Stimulated activated CD8-positive, alpha-beta memory T cell treated with anti-CD3 and anti-CD28 coated beads, Interleukin-12 subunit alpha, Interleukin-12 subunit beta, amount 100 ng/mL, for 24 hours (primary cell): ENCODE results near the gene VPS8.

Experiments
- DNase-seq: peaks from one replicate; pipeline ENCODE4 v3.0.0-alpha.2; 2020; ENCODE audit errors: extremely low read depth

VPS8 gene

DNA sequence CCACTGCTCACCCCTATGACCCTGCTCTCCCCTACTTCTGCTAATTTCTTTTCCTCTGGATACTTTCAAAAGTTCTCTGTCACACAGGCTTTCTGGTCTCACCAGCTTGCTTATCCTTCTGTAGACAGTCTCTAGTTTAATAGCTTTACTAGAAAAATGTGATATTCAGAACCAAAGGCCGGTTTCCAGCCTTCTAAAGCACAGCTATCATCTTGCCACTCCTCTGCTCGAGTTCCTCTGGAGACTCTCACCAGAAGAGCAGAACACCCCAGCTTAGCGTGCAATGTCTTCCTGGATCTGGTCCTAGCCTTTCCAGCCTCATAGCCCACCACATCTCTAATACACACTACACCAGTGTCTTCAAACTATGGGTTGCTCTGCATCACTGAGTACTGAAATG, 1.8 kb upstream of the VPS8 start:
- no peak for DNase-seq

DNA sequence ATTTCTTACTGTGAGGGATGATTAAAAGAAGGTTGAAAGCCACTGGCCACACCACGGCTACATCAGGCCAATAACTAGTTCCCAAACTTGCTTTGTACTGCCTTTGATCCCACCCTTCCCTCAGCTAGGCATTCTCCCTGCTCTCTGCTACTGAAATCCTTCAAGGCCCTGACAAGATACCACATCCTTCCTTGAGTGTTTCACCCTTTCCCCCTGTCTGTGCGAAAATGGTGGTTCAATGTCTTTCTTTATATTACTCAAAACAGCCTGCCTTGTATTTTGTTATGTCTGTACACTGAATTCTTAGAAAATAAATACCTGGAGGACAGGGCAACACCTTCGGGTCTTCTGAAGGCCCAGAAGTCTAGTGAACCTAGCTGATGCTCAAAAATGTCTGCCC, 932 bp upstream of the VPS8 start:
- no peak for DNase-seq

DNA sequence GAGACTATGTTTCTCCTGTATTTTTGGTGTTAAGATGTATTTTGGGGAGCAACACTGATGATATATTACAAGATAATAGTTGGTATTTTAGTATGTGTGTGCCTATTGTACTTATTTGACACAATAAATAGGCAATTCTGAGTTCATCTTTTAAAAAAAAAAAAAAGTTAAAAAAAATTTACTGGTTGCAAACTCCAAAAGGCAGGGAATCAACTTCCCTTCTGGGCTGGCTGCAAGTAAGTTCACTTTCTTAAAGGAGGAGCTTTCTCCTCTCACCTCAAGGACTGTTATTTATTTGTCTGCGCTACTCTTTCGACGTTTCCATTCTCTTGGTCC, 335 bp upstream of the VPS8 start:
- no peak for DNase-seq

DNA sequence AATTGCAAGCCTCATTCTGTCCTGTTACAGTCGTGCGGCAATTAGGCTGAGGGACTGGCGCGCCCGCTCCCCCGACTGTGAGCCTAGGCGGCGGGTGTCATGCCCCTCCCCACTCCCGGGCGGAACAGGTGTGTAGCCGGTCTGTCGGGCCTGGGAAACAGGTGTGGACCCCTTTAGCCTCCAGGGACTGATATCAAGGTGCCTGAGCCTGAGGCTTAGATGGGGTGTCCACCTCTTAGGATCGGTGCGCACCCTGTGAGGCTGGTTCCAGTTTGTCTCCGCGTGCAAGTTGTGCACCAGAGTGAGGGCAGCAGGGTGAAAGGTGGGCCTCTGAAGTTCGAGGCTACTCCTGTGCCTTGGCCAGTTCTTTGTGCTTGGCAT, 686 bp downstream of the VPS8 start:
- no peak for DNase-seq

DNA sequence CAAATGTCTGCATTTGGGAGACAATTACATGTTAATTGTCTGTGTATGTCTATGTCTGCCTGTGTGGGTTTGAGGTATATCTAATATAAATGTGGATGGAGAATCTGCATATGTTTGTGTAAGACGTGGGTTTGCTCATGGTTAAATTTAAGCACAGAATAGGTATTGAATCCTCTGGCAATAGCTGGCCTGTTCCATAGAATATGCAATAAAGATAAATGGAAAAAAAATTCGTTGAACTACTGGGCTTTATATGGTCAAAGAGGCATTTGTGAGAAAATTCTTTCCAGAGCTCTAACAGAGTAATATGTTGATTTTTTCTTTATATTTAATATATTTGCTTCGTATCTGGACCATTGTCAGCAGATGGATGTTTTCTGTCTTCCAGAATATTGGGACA, 1.4 kb downstream of the VPS8 start:
- DNase-seq = no peak

DNA sequence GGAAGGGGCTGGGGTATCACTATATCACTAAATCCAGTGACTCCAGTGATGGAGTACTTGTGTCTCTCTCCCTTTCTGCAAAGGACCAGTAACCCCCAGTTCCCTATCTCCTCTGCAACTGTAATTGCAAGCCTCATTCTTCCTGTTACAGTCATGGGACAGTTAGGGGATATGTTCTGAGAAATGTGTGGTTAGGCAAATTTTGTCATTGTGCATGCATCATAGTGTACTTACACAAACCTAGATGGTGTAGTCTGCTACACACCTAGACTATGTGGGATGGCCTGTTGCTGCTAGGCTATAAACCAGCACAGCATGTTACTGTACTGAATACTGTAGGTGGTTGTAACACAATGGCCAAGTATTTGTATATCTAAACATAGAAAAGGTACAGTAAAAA, 2.2 kb downstream of the VPS8 start:
- no peak for DNase-seq

DNA sequence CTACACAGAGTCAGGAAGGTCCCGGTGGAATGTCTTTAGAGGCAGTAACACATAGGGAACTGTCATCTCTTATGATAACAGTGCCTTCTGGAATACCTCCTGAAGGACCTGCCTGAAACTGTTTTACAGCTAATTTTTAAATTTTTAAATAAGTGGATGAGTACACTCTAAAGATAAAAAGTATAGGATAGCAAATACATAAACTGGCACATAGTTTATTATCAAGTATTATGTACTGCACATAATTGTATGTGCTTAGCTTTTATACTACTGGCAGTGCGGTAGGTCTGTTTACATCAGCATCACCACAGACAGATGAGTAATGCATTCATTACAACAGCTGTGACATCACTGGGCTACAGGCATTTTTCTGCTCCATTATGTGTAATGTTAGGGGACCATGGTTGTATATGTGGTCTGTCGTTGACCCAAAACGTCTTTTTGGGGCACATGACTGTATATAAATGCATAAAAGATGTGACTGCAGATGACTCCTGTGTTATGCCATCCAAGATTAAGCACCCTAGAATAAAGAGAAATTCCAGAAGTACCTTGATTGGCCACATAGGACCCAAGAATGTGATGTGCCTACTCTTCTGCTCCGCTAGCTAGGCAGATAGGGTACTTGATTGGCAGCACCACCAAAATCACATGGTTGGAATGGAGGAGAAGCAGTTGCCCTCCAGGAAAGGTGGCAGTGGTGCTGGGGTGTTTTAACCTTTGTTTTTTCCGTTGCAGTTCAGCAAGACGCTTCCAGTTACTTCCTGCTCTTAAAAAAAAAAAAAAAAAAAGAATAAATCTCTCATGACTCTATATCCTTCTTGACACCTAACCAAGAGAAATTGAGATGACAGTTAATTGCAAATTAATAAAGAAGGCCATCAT, 3.3 kb downstream of the VPS8 start:
- DNase-seq = no peak

DNA sequence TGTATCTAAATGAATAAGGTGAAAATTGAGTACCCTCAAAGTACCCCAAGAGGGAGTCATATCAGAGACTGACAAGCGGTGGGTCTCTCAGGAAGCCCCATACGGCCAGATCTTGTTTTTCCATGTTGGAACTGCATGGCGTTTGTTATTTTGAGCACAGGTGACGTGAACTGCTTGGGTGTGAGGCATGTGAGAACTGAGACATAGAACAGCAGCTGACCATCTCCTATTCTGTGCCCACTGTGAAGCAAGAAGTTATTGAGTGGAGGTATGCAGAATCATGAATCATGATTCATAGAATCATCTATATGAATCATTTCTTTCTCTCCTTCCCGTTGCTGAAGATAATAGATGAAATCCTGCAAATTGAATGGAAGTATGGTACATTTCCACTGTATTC, 4.6 kb downstream of the VPS8 start:
- DNase-seq = no peak

DNA sequence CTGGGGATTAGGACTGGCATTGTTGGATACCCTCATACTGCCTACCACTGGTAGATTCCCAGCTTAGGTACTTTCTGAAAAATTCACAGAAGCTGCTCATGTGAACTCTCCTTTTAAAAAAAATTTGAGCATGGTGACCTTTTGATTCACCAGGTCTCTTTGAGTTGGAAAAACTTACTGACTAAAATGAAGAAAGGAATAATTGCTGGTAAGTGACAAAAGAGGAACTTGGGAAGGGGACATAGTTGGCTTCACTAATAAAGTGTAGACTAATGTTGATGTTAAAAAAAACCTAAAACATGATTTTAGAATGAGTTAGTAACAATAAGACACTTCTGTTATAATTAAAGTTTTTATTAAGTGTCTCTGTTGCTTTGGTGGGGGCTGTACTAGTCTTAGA, 8.6 kb downstream of the VPS8 start:
- no peak for DNase-seq

DNA sequence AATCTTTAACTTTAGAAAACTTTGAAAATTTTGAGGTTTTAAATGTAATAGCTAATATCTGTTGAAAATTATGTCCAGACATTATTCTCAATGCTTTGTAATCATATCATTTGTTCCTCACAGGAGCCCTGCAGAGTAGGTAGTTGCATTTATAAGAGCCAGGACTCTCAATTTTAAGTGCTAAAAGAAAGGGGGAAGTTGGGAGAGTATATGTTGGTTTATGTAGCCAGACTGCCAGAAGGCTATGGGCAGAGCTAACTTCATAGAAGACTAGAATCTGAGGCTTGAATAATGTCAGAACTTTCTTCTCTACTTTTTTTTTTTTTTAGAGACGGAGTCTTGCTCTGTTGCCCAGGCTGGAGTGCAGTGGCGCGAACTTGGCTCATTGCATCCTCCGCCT, 9.1 kb downstream of the VPS8 start:
- DNase-seq = no peak

DNA sequence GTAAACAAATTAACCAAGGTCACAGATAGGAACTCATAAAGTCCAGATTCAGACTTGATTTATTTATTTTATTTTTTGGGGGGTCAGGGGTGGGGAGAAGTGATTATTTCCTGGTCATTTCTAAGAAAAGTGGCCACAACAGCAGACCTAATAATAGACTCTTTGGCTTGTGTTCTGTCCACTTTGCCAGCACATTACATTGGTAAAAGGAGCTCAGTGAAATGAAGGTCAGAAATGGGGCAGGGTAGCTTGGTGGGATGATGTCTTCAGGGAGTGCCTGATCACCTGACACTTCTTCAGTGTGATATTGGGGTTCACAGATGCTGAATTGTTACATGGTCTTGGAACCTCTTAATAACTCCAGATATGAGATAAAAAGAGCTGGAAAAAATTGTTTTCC, 10.1 kb downstream of the VPS8 start:
- no peak for DNase-seq

DNA sequence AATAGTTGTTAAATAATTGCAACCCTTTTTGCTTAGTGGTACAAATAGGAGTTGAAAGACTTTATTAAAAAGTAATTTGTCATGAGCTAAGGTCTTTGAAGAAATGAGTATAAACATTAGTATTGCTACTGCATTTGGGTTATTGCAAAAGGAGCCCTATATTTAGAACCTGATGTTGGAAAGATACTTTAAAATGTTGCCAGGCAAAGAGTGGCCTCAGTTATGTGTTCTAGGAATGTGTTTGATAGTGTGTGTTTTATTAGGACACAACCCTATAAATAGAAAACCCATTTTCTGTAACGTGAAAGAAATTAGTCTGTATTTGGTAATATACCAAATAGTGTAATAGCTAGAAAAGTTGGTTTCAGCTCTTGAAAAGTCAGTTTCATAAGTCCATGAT, 10.7 kb downstream of the VPS8 start:
- DNase-seq = no peak

DNA sequence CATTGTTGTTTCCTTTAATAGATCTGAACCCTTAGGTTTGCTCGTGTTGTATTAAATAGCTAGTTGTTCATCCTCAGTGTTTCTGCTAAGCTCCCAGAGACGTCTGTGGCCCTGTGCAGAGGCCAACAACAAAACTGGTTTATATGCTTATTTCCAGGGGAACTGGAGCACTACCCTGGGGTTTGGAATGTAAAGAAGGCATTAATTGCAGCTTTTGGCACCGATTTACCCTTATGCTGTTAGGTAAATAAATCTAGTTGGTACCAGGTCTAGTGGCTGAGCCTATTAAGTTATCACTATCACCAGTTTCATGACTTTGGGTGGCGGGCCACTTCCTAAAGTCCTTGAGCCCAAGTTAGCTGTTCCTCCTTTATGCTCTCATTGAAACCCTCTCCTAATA, 12.0 kb downstream of the VPS8 start:
- DNase-seq = no peak

DNA sequence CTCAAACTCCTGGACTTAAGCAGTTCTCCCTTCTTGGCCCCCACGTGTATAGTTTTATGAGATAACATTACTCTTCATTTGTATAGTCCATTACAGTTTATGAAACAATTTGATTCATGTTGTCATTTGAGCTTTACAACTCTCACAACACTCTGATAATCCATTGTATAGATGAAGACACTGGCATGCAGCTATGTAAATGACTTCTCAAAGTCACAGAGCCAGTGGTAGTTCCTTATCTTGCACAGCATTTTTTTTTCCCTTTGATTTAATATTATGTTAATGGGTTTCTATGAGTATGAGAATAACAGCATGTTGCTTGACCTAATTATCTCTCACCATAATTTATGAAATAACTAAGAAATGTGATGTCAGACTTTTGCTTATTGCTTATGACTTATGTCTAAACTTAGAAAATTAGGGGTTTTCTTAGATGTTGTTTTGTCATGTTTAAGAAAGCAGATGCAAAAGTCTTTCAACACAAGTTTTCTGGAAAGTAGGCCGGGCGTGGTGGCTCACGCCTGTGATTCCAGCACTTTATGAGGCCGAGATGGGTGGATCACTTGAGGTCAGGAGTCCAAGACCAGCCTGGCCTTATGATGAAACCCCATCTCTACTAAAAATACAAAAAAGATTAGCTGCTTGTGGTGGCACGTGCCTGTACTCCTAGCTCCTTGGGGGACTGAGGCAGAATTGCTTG, 13.3 kb downstream of the VPS8 start:
- no peak for DNase-seq

DNA sequence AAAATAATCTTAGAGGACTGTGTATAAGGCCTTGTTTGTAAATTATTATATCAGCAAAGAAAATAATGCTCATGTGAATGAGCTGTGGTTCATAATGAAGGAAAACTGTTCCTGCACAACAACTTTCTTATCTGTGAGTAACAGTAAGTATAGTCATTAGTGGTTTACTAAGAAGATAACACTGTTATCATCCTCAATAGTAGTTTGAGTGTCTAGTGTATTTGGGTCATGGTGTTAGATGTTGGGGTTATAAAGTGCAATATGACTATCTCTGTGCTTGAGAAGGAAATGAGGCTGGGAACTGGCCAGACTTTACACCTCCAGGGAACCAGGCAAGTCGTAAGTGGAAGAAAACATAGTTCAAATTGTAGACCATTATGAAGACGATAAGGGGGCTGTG, 15.6 kb downstream of the VPS8 start:
- no peak for DNase-seq

DNA sequence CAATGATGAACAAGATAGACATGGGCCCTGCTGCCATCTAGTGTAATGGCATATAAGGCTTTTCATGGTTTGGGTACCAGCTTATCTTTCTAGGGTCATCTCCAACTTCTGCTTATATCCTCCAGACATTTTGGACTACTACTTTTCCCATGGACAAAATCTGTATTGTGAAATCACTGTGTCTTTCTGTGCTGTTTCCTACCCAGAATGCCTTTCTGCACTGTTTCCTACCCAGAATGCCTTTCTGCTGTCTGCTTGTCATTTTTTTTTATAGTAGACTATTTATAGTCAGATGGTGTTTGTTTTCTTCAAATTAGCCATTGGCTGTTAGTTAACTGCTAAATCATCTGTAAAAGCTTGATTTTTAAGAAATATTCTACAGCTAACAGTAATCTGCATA, 20.1 kb downstream of the VPS8 start:
- no peak for DNase-seq

DNA sequence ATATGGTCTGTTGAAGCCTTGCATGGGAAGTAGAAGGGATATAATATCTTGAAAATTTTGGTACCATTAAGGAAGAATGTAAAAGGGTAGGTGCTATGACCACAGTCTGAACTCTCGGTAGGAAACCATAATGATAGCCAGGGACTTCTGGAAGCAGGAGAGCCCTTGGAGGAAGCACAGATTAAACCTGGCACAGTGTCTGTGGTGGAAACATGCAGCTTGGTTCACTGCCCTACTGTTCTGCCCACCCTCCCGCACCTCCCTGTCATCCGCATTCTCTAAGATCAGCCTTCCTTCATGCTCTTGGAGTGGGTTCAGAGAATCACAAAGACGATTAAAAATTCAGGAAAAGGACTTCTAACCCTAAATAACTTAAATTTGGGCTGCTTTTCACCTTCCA, 20.9 kb downstream of the VPS8 start:
- no peak for DNase-seq

DNA sequence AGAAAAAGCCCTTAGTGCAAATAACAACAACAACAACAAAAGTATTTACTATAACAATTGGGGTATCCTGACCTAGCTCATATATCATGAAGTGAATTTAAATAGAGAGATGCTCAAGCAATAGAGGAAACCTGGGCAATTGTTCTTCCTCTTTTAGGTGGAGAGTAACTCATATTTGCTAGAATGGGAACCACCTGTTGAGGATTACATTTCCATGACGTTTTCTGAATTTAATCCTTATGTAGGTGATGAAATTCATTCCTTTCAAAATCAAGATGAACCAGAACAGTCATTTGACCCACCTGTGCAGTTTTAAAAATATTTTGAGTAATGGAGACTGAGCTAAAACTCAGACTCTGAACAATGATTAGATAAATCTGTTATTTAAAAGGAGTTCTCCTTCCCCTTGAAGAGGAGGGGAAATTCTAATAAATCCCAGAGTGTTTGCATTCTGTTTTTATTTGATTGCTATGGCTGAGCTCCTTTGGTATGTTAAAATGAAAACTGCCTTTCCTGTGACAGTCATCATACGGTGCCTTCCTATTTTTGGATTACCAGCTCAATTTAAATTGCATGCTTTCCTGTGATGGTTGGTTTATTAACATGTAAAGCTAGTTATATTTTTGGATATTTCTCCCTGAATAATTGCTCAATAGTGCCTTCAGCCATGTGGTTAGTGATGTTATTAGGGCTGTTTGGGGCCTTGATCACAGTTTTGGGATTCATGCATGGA, 24.3 kb downstream of the VPS8 start:
- no peak for DNase-seq

DNA sequence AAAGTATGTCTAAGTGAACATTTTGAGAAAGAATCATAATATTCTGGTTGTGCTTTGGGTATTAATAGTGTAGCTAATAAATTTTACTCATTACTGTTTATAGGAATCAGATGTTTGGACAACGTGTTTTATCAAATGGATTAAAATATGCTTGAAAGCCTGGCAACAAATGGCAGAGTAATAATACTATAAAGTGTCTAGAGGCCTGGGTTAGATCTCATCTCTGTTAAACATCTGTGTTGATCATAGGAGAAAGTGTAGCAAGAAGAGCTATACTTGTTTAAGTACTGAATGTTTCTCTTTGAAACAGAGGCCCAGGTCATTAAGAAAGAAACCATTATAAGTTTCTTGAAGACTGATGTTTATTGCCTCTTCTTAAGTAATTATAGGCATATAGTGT, 30.5 kb downstream of the VPS8 start:
- DNase-seq = no peak

DNA sequence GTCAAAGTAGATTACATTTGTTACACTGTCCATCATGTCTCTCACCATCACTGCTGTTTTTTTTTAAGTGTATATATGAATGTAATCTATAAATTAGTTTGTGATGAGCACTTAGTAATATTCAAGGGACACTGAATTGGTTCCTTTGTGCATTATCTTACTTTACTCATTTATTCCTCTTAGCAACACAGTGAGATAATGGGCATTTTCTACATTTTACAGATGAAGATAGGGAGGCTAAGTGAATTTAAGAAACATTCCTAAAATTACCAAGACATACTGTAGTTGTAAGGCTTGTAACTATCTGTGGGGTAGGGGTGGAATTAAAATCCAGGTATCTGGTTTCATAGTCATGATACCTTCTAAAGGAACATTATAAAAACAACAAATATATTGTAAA, 33.9 kb downstream of the VPS8 start:
- DNase-seq = no peak

DNA sequence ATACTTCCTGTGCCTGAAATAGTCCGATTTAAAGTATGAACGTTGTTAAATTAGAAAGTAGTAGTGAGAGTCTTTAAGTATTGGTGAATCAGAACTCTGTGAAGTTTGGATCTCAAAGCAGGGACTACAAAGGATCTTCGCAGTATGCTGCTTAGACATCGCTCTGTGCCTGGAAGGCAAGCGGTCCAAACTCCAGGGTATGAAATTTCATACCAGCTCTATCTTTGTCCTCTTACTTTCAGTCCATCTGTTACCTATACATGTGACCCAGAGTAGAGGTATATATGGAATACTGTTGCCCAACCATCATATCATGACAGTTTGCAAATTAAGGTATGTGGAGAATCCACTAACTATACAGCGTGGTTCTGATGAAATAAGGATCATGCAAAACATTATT, 34.5 kb downstream of the VPS8 start:
- no peak for DNase-seq

DNA sequence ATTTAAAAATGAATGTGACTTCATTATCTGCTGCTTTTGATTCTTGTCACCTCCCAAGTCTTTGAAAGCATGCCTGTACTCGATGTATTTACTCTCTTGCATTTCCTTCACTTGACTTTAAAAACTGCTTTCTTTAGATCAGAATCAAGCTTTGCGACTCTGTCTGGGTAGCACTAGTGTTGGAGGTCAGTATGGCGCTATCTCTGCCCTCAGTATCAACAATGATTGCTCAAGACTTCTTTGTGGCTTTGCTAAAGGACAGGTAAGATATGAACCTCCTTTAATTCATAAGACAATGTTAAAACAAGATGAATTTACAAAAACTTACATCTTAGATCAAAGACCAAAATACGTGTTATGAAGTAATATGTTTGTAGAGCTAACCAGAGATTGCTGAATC, 37.0 kb downstream of the VPS8 start:
- DNase-seq = no peak

DNA sequence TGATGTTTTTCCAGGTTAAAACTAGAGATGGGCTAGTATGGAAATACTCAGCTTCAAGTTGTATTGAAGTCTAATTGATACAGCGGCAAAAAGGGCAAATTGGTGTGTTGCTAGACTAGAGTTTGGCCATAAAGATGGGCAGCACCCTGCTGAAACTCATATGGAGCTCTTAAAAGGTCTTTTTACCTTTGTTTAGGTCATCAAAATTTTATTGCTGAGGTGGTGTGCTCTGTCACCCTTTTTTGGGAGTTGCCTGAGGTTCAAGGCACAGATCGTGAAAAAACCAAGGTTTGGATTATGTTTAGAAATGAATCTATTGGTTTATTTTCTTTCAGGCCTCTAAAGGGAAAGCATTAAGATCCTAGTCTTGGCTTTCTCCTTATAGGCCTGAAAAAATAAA, 38.2 kb downstream of the VPS8 start:
- no peak for DNase-seq
